Fibroblast of skin of abdomen (primary cell): Measurements from ENCODE around the gene SLC25A33. TPM values are rescaled to one million over a fixed set of nuclear protein-coding genes. Genes with fewer than 3 reads are reported as not detected.
"Not testable (repeated sequence)": the region's sequence is repeated elsewhere in the genome, so short reads cannot be mapped to it uniquely, and the experiment has no call there.

Experiments used
- DNase-seq: peaks from one replicate; pipeline ENCODE4 v3.0.0-alpha.2; 2013
- polyA plus RNA-seq, 2 experiments: library from polyadenylated mRNA; unstranded; fragments of 120-200 nt; gene quantifications; one replicate each; pipeline ENCODE4 v1.2.1, GENCODE V29; 2013; ENCODE audit not compliant: insufficient read length in 2 of 2

SLC25A33 gene, protein sequence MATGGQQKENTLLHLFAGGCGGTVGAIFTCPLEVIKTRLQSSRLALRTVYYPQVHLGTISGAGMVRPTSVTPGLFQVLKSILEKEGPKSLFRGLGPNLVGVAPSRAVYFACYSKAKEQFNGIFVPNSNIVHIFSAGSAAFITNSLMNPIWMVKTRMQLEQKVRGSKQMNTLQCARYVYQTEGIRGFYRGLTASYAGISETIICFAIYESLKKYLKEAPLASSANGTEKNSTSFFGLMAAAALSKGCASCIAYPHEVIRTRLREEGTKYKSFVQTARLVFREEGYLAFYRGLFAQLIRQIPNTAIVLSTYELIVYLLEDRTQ
- 3.6 TPM for polyA plus RNA-seq (2013, experiment 1 of 2; ENCODE audit: insufficient read length)
- polyA plus RNA-seq (2013, experiment 2 of 2; ENCODE audit: insufficient read length) = 3.3 TPM

DNA sequence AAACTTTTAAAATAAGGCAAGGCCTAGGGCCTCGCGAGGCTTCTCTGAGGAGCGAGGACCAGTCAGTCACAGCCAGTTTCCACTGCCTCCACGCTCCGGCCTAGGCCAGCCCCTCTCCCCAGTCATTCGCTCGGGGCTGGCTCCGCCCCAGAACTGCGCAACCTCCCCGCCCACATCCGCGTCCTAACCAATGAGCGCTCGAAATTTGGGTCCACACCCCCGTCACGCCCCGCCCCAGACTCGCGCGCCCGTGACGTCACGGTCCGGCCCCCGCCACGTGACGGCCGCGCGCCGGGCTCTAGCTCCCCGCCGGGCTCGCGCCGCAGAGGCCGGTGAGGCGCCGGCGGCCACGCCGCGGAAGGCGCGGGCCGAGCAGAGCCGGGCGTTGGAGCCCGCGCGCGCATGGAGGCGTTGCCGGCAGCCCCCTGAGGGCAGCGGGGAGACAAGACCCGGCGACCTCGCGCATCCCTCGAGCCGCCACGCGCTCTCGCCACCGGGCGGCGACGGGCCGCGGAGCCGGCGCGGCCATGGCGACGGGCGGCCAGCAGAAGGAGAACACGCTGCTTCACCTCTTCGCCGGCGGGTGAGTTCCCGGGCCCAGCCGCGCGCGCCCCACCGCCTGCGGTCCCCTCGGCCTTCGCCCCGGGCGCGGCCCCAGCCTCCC is at the start of gene SLC25A33:
Gene SLC25A33 (plus strand): TSS at position 301 of the 664 bp plus-strand sequence. CDS start 227 bp downstream, at position 528.
- peak; percentile 98 for DNase-seq

DNA sequence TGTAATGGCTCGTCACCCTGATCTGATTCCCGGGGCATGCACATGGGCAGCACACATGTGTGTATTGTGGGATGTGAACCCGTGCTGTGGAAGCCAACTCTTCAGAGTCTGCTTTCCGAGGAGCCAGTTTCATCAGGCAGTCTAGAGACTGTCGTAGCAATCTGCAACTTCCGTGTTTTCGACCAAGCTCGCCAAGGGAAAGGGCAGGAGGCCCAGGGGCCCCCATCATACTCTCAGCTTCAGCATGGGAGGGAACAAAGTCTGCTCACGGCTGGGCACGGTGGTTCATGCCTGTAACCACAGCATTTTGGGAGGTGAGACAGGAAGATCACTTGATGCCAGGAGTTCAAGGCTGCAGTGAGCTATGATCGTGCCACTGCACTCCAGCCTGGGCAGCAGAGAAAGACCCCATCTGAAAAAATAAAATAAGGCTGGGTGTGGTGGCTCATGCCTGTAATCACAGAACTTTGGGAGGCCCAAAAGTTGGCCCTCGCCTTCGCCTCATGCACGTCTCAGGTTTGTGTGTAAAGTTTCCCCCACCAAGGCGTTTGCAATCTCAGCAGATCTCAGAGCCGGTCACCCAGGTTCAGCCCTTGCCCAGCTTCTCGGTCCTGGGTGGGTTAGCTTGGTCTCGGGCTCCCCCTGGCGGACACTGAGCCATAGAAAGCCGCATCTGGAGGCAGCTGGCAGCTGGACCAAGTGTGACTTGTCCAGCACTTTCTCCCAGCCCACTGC is 48.5 kb upstream of the SLC25A33 start:
- DNase-seq = peak; percentile 72

- DNase-seq = no peak
Measured at GRCh38 chr1:9493326-9493725, 45.9 kb upstream of the SLC25A33 start.

DNA sequence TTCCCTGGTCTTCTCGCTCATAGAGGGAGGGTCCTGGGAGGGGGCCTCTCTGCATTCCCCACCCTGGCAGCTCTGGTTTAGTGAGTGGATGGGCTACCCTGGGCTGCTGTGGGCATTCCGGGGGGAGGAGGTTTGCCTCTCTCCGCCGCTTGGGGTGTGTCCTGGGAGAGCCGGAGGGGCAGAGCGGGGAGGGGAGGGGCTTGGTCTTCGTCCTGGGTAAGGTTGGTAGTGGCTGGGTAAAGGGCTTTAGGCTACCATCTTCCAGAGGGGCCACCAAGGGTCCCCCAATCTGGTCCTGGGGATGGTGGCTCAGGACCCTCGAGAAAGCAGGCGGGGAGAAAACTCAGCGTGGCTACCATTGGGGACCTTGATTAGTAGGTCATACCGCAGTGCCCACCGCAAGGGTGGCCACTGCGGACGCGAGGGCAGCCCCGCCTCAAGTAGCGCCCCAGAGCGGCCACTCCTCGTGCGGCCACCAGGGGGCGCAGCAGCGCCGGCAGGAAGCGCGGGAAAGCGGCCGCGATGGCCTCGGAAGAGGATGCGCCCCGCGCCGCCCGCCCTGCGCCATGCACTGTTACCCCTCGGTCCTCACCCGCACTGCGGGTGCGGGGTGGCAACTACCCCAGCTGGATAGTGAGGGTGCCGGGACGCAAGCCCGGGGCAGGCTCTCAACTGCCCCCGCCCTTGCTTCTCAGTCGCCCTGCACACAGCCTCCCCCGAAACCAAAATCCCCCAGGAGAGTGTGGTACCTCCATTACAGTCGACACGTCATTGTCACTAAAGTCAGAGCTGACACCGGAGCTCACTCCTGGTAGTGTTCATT is 44.1 kb upstream of the SLC25A33 start:
- peak; percentile 28 for DNase-seq

DNA sequence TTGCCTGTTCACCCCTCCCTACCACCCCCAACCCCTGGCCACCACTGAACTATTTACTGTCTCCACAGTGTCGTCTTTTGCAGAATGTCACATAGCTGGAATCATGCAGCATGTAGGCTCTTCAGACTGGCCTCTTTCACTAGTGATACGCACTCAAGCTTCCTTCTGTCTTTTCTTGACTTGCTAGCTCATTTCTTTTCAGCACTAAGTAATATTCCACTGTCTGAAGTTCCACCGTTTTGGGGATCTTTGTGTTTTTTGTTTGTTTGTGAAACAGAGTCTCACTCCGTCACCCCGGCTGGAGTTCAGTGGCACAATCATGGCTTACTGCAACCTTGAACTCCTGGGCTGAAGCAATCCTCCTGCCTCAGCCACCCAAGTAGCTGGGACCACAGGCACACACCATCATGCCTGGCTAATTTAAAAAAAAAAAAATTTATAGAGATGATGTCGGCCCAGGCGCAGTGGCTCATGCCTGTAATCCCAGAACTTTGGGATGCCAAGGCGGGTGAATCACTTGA is 43.4 kb upstream of the SLC25A33 start:
- no peak for DNase-seq

- no peak for DNase-seq
Measured at GRCh38 chr1:9500756-9501754, 38.2 kb upstream of the SLC25A33 start.

- no peak for DNase-seq
Measured at GRCh38 chr1:9503001-9503675, 36.1 kb upstream of the SLC25A33 start.

DNA sequence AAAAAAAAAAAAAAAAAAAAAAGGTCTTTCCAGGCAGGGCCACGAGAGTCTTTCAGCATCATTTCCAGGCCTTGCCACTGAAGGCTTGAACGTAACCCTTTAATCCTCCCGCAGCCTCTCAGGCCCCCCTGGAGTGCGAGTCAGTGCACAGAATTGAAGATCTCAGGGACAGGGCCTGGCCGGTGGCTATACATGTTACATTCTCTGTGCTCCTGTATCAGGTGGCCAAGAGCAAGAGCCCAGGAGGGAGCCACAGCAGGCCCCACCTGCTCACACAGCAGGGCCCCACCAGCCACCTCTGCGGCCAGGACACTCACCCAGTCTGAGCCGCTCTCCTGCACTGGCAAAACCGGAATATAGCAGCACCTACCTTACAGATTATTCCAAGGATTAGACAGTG is 34.1 kb upstream of the SLC25A33 start:
- no peak for DNase-seq

- no peak for DNase-seq
Measured at GRCh38 chr1:9506901-9507300, 32.4 kb upstream of the SLC25A33 start.

GRCh38 chr1:9510130-9510529 is 29.1 kb upstream of the SLC25A33 start:
- no peak for DNase-seq

DNA sequence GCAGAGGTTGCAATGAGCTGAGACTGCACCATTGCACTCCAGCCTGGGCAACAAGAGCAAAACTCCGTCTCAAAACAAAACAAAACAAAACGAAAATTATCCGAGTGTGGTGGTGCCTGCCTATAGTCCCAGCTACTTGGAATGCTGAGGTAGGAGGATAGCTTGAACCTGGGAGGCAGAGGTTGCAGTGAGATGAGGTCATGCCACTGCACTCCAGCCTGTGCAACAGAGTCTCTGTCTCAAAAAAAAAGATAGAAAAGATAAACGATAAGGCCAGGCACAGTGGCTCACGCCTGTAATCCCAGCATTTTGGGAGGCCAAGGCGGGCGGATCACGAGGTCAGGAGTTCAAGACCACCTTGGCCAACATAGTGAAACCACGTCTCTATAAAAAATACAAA is 23.7 kb upstream of the SLC25A33 start:
- DNase-seq = not testable (repeated sequence)

- no peak for DNase-seq
Measured at GRCh38 chr1:9518454-9518998, 20.7 kb upstream of the SLC25A33 start.

DNA sequence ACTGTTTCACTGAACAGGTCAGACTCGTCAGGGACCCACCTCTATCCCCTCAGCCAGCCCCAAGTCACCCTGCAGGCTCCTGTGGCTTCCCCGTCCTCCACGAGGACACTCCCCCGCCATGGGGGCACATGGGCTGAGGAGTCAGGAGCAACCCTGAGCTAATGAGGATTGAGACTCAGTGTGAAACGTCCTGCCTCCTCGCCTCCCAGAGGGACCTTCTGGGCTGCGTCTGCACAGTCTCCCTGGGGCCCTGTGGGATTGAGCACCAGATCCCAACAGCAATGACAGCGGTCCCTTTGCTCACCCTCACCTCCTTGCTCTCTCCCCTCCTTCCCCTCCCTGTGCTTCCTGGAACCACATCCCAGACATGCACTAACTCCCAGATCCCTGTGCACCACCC is 18.9 kb upstream of the SLC25A33 start:
- DNase-seq = no peak

DNA sequence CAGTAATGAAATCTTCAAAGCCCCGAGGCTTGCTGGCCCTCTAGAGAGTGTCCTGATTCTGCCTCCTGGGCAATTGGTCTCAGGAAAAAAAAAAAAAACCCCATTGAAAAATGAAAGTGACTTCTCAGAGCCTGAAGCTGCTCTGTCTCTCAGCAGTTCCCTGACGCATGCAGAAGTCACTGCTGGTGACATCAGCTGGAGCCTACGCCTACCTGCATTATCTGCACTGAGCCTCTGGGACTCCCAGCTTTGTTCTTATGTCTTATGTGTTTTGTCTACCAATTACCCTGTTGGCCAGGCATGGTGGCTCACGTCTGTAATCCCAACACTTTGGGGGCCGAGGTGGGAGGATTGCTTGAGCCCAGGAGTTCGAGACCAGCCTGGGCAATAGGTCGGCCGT is 10.1 kb upstream of the SLC25A33 start:
- DNase-seq = peak; percentile 10

DNA sequence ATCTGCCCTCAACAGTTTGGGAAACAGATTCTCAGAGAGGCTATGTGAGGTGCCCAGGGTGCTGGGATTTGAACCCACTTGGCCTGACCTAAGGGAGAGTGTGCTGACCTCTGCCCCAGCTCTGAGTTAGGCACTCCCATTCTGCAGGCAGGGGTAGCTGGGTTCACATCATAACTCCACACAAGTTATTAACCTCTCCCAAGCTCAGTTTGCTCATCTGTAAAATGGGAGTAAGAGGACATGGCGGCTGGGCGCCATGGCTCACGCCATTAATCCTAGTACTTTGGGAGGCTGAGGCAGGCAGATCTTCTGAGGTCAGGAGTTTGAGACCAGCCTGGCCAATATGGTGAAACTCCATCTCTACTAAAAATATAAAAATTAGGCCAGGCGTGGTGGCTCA is 8.9 kb upstream of the SLC25A33 start:
- no peak for DNase-seq

DNA sequence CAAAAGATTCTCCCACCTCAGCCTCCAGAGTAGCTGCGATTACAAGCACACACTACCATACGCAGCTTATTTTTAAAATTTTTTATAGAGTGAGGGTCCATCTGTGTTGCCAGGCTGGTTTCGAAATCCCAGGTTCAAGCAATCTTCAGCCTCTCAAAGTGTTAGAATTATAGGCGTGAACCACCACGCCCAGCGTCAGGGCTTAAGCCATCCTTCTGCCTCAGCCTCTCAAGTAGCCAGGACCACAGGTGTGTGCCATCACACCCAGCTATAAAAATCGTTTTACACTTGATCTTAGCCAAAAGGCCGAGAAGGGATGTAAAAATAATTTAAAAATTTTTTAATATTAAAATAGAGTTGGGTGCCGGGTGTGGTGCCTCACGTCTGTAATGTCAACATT is 4.3 kb upstream of the SLC25A33 start:
- DNase-seq = no peak

- no peak for DNase-seq
Measured at GRCh38 chr1:9536301-9536700, 3.0 kb upstream of the SLC25A33 start.

GRCh38 chr1:9537863-9538668 is 1.2 kb upstream of the SLC25A33 start:
- DNase-seq = no peak

DNA sequence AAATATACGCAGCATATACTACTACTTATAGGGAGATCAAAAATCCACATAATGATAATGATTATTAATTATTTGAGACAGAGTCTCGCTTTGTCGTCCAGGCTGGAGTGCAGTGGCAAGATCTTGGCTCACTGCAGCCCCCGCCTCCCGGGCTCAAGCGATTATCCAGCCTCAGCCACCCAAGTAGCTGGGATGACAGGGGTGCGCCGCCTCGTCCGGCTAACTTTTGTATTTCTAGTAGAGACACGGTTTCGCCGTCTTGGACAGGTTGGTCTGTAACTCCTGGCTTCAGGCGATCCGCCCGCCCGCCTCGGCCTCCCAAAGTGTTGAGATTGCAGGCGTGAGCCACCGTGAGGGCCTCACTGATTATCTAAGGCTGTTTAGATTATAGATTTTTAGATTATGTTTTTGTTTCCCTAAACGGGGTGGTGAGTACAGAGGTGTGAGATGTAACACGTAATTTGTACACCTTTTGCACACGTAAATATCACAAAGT is 548 bp upstream of the SLC25A33 start:
- no peak for DNase-seq
